Measurements from ENCODE around the gene NDE1. TPM values are rescaled to one million over a fixed set of nuclear protein-coding genes. Genes with fewer than 3 reads are reported as not detected.
A peak's percentile ranks its signal among the peaks of the same experiment; 100 is the strongest.

Gene NDE1
- total RNA-seq, 1 donor from 2014 or later = 12.4 TPM

DNA sequence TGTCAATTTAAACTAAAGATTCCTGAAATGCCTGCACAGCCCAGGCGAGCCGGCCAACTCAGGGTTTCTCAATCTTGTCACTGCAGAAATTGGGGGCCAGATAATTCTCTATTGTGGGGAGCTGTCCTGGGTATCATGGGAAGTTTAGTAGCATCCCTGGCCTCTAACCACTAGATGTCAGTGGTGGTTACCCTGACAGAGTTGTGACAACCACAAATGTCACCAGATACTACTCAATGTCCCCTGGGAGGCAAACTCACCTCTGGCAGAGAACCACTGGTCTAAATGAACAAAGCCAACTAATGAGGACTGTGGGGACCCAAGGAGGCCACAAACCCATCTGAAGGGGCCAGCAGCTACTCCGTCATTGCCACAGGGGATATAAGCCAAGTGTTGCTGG is 115.8 kb downstream of the NDE1 start:
- Mint-ChIP-seq H3K27me3 (ENCODE audit: unreplicated experiment) (no peaks in the 10 kb centered on the region), H3K4me3 (ENCODE audit: unreplicated experiment) (no peak overlapping the region), H3K4me1 (ENCODE audit: low read depth, unreplicated experiment) (no peaks in the 10 kb centered on the region), H3K36me3 (ENCODE audit: unreplicated experiment) (no peaks in the 10 kb centered on the region), H3K9me3 (ENCODE audit: unreplicated experiment) (peaks cover 3% of the 10 kb centered on the region), H3K27ac (ENCODE audit: unreplicated experiment) (no peak overlapping the region)
- peak; percentile 53 for TF ChIP-seq CTCF (IDR thresholded peaks at IDR 0.05; ENCODE audit: partially characterized antibody, unreplicated experiment)
- no peak for DNase-seq

GRCh38 chr16:15766918-15767317 is 116.9 kb downstream of the NDE1 start:
- no peak overlapping the region for H3K27ac Mint-ChIP-seq (ENCODE audit: unreplicated experiment)
- no peak for TF ChIP-seq CTCF (IDR thresholded peaks at IDR 0.05; ENCODE audit: partially characterized antibody, unreplicated experiment)
- H3K4me3 Mint-ChIP-seq (ENCODE audit: unreplicated experiment) = no peak overlapping the region
- DNase-seq = no peak
- H3K4me1 Mint-ChIP-seq (ENCODE audit: low read depth, unreplicated experiment) = no peaks in the 10 kb centered on the region
- no peaks in the 10 kb centered on the region for H3K27me3 Mint-ChIP-seq (ENCODE audit: unreplicated experiment)
- H3K9me3 Mint-ChIP-seq (ENCODE audit: unreplicated experiment) = peaks cover 3% of the 10 kb centered on the region
- H3K36me3 Mint-ChIP-seq (ENCODE audit: unreplicated experiment) = no peaks in the 10 kb centered on the region

- Mint-ChIP-seq H3K4me1 (ENCODE audit: low read depth, unreplicated experiment) (no peaks in the 10 kb centered on the region), H3K27ac (ENCODE audit: unreplicated experiment) (no peak overlapping the region), H3K27me3 (ENCODE audit: unreplicated experiment) (no peaks in the 10 kb centered on the region), H3K4me3 (ENCODE audit: unreplicated experiment) (no peak overlapping the region), H3K36me3 (ENCODE audit: unreplicated experiment) (no peaks in the 10 kb centered on the region), H3K9me3 (ENCODE audit: unreplicated experiment) (peaks cover 3% of the 10 kb centered on the region)
- TF ChIP-seq CTCF (IDR thresholded peaks at IDR 0.05; ENCODE audit: partially characterized antibody, unreplicated experiment) = no peak
- no peak for DNase-seq
Measured at GRCh38 chr16:15768201-15768600, 118.2 kb downstream of the NDE1 start.

DNA sequence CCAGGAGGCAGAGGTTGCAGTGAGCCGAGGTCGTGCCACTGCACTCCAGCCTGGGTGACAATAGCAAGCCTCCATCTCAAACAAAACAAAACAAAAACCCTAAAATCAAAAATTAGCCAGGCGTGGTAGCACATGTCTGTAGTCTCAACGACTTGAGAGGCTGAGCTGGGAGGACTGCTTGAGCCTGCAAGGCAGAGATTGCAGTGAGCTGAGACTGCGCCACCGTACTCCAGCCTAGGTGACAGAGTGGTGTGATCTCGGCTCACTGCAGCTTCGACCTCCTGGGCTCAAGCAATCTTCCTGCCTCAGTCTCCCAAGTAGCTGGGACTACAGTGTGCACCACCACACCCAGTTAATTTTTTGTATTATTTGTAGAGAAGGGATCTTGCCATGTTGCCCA is 119.2 kb downstream of the NDE1 start:
- Mint-ChIP-seq H3K27me3 (ENCODE audit: unreplicated experiment) (no peaks in the 10 kb centered on the region), H3K36me3 (ENCODE audit: unreplicated experiment) (no peaks in the 10 kb centered on the region), H3K9me3 (ENCODE audit: unreplicated experiment) (peaks cover 3% of the 10 kb centered on the region), H3K27ac (ENCODE audit: unreplicated experiment) (no peak overlapping the region), H3K4me1 (ENCODE audit: low read depth, unreplicated experiment) (no peaks in the 10 kb centered on the region), H3K4me3 (ENCODE audit: unreplicated experiment) (no peak overlapping the region)
- no peak for TF ChIP-seq CTCF (IDR thresholded peaks at IDR 0.05; ENCODE audit: partially characterized antibody, unreplicated experiment)
- no peak for DNase-seq

- H3K4me1 Mint-ChIP-seq (ENCODE audit: low read depth, unreplicated experiment) = no peaks in the 10 kb centered on the region
- H3K36me3 Mint-ChIP-seq (ENCODE audit: unreplicated experiment) = no peaks in the 10 kb centered on the region
- DNase-seq = no peak
- no peaks in the 10 kb centered on the region for H3K27me3 Mint-ChIP-seq (ENCODE audit: unreplicated experiment)
- no peak for TF ChIP-seq CTCF (IDR thresholded peaks at IDR 0.05; ENCODE audit: partially characterized antibody, unreplicated experiment)
- H3K4me3 Mint-ChIP-seq (ENCODE audit: unreplicated experiment) = no peak overlapping the region
- H3K9me3 Mint-ChIP-seq (ENCODE audit: unreplicated experiment) = peaks cover 3% of the 10 kb centered on the region
- no peak overlapping the region for H3K27ac Mint-ChIP-seq (ENCODE audit: unreplicated experiment)
Measured at GRCh38 chr16:15770107-15770506, 120.1 kb downstream of the NDE1 start.
